ENCODE results near the gene RPL27A.
A peak's percentile ranks its signal among the peaks of the same experiment; 100 is the strongest.

The RPL27A gene

DNA sequence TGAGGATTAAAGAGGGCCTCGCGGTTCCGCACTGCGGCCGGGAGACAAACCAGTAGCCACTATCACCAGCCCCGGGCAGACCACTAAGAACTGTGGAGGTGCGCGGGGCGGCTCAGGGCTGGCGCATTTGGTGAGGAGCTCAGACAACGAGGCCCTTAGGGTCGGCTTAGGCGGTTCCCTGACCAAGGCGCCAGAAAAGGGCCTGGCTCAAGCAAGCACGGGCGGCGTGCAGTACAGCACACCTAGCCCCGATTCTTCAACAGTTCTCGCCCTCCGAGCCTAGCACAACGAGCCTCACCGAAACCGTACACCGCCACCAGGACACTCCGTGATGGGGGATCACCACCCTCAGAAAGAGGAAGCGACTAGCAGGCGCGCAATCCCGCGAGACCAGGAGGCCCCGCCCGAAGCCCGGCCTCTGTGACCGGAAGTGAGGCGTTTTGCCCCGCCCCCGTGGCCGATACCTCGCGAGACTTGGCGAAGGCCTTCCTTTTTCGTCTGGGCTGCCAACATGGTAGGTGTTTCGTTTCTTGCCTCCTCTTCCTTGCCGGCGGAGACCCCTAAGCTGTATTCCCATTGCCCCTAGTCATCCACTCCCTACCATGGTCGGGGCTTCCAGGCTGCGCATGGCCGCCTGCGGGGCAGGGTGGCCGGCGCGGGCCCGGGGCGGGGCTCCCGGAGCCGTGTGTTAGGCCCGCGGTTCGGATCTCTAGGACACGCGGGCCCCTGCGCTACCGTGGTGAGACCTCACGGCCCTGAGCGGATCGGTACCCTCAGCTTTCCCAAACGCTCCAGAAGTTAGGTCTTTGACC is at the start of gene RPL27A, which contains the start of gene TRIM66:
TSS of gene RPL27A (plus strand) at position 490 of the 812 bp plus-strand sequence. CDS start at position 512, 22 bp downstream.
TSS of gene TRIM66 (minus strand) at position 363 of the 812 bp plus-strand sequence. CDS start 10,391 bp downstream, outside the sequence.
- Histone ChIP-seq H3K4me3 (peak within 1 kb of the TSS; percentile 83 to 100 (median 92)), H3K4me1 (peaks cover 39 to 46% (median 45%) of the 10 kb centered on the region in 10 experiments), H3K4me2 (peak within 1 kb of the TSS; percentile 92 to 99 (median 96)), H3K9ac (peak within 1 kb of the TSS; percentile 97 to 100 (median 99)), H3K36me3 (peaks cover 40 to 58% (median 43%) of the 10 kb centered on the region in 11 experiments), H4K20me1 (peaks cover 22 to 44% (median 39%) of the 10 kb centered on the region in 11 experiments; a peak in 20 of 22 replicates), H3K9me3 (replicated peaks in 1 of 11) (no peaks in the 10 kb centered on the region), H3K27me3 (no peaks in the 10 kb centered on the region), H3K27ac (peak within 1 kb of the TSS; percentile 97 to 100 (median 99))
- TF ChIP-seq Cebpa-rat (IDR thresholded peaks at IDR 0.05) = no peak

DNA sequence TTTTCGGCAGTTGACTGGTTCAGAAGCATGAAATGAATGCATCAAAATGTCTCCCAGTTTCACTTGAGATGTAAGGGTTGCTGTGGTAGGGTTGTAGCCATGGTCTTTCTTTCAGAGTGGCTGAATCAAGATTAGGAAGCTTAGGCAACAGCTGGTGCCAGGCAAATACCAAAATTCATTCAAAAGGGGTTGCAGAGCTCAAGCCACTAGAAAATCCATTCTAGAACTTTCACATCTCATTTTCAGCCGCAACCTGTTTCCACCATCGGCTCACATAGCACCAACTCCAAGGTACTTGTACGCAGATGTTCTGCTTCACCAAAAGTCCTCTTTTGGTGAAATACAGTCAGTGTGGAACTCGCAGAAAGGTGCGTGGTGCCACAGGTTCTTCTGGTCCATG is 48.1 kb upstream of the RPL27A start:
- peaks cover 7 to 16% (median 10%) of the 10 kb centered on the region in 11 experiments; a peak in 14 of 22 replicates for H3K9me3 ChIP-seq (replicated peaks in 1 of 11)
- TF ChIP-seq Cebpa-rat (IDR thresholded peaks at IDR 0.05) = no peak
- H4K20me1 ChIP-seq = no peaks in the 10 kb centered on the region
- no peaks in the 10 kb centered on the region for H3K4me1 ChIP-seq
- peaks cover 0 to 68% (median 26%) of the 10 kb centered on the region in 11 experiments; a peak in 14 of 22 replicates for H3K36me3 ChIP-seq
- H3K4me2 ChIP-seq = no peak overlapping the region
- no peak overlapping the region for H3K4me3 ChIP-seq
- H3K27ac ChIP-seq = no peak overlapping the region
- no peaks in the 10 kb centered on the region for H3K27me3 ChIP-seq
- H3K9ac ChIP-seq = no peak overlapping the region

DNA sequence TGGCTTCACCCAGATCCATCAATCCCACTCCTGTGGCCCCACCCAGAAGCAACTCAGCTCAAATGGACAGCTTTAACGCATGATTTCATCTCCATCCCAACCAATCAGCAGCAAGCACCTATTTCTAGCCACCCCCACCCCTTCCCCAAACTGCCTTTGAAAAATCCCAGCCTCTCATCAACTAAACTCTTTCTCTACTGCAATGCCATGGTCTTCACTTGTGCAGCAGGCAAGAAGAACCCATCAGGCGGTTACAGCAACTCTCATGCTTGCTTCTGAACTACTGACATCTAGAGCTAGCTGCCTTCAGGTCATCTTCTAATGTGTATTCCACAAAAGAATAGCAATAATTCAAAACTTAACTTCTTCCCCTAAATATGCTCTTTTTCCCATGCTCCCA is 46.5 kb upstream of the RPL27A start:
- Histone ChIP-seq H3K4me3 (no peak overlapping the region), H3K4me2 (no peak overlapping the region), H3K27me3 (no peaks in the 10 kb centered on the region), H3K4me1 (no peaks in the 10 kb centered on the region), H3K36me3 (peaks cover 0 to 79% (median 26%) of the 10 kb centered on the region in 11 experiments; a peak in 14 of 22 replicates), H3K9ac (no peak overlapping the region), H3K27ac (no peak overlapping the region), H4K20me1 (no peaks in the 10 kb centered on the region; a peak in 1 of 22 replicates), H3K9me3 (replicated peaks in 1 of 11) (peaks cover 7 to 16% (median 10%) of the 10 kb centered on the region in 11 experiments; a peak in 14 of 22 replicates)
- TF ChIP-seq Cebpa-rat (IDR thresholded peaks at IDR 0.05) = no peak

DNA sequence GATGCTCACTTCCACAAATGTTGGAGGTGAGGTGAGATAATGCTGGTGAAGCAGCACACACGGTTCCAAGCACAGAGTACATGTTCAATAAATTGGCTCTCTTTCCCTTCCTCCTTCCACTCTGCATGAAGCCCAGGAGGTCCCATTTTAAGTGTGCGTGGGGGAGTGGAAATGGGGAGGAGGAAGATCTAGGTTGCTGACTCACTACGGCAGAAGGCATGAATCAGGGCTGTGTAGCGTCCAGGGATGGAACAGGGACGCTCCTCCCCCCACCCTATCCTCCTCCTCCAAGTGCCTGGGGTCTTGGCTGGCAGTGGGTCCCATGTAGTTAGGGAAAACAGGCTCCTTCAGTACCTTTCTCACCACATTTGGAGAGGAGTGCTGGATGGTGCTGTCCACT is 44.3 kb upstream of the RPL27A start:
- Histone ChIP-seq H3K36me3 (peaks cover 0 to 88% (median 26%) of the 10 kb centered on the region in 11 experiments; a peak in 14 of 22 replicates), H3K27me3 (no peaks in the 10 kb centered on the region), H4K20me1 (no peaks in the 10 kb centered on the region; a peak in 1 of 22 replicates), H3K9me3 (replicated peaks in 1 of 11) (peaks cover 7 to 16% (median 10%) of the 10 kb centered on the region in 11 experiments; a peak in 14 of 22 replicates), H3K27ac (no peak overlapping the region), H3K9ac (no peak overlapping the region), H3K4me2 (no peak overlapping the region), H3K4me3 (no peak overlapping the region), H3K4me1 (peaks cover 0 to 7% (median 0%) of the 10 kb centered on the region in 10 experiments; a peak in 2 of 20 replicates)
- no peak for TF ChIP-seq Cebpa-rat (IDR thresholded peaks at IDR 0.05)

DNA sequence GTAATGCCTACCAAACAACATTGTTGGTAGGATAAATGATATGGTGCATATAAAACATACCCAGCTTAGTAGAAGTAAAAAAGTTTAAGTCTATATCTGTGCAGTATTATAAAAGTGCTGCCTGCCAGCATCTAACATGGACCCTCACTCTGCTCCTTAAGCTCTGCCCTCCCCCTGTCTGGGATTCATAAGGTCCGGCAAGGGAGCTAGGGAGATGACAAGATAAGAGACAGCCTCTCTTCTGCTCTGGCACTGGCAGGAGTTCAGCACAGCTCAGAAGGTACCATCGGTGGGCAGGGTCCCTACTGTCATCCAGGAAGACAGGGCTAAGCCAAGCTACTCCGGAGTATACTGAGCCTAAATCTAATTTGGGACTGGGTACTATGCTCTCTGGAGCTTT is 42.9 kb upstream of the RPL27A start:
- no peak overlapping the region for H3K4me3 ChIP-seq
- no peaks in the 10 kb centered on the region; a peak in 1 of 22 replicates for H4K20me1 ChIP-seq
- peaks cover 0 to 87% (median 22%) of the 10 kb centered on the region in 11 experiments; a peak in 15 of 22 replicates for H3K36me3 ChIP-seq
- peaks cover 7 to 16% (median 10%) of the 10 kb centered on the region in 11 experiments; a peak in 14 of 22 replicates for H3K9me3 ChIP-seq (replicated peaks in 1 of 11)
- no peak overlapping the region for H3K9ac ChIP-seq
- H3K4me1 ChIP-seq = peaks cover 0 to 7% (median 0%) of the 10 kb centered on the region in 10 experiments; a peak in 2 of 20 replicates
- H3K4me2 ChIP-seq = no peak overlapping the region
- H3K27ac ChIP-seq = no peak overlapping the region
- no peak for TF ChIP-seq Cebpa-rat (IDR thresholded peaks at IDR 0.05)
- H3K27me3 ChIP-seq = no peaks in the 10 kb centered on the region

DNA sequence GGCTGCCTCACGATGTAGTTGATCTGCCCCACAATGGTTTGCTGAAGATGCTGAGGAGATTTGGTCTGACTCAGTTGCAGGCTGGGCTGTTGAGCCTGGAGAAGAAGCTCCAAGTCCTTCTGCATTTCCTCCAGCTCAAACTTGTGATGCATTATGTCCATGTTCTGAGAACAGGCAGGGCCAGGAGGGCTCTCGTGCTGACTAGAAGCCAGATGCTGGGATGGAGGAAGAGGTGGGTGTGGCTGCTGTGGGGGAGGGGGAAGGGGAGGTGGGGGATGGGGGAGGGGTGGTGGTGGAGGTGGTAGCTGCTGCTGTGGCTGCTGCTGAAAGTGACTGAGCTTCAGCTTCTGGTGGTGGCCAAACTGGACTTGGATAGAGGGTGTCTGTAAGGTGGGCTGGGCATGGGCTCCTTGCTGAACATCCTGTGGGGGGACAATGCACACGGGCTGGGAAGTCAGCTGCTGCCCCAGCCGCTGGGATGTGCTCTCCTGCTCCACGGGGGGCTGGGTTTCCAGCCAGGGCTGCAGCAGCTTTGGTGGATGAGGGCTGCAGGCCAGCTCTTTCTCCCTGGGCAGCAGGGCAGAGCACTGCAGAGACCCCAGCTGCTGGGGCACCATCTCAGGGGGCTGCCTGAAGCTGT is 42.2 kb upstream of the RPL27A start:
- no peak overlapping the region for H3K9ac ChIP-seq

DNA sequence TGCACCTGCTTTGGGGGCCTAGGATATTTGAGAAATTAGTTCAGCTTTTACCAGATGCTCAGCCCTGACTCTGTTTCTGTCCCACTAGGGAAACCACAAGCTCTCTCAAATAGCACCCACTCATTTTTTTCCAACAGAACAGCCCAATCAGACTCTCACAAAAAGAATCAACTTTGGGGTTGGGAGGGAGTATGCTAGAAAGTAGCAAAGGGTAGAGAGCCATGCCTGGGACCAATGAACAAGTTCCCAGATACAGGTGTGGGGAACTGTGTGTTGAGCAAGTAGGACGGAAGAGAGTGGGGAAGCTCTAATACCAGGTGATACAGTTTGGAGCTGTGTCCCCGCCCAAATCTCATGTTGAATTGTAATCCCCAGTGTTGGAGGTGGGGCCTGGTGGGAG is 41.3 kb upstream of the RPL27A start:
- no peak overlapping the region for H3K9ac ChIP-seq
- H3K4me1 ChIP-seq = peaks cover 0 to 7% (median 0%) of the 10 kb centered on the region in 10 experiments; a peak in 2 of 20 replicates
- H3K36me3 ChIP-seq = peaks cover 0 to 87% (median 22%) of the 10 kb centered on the region in 11 experiments; a peak in 19 of 22 replicates
- TF ChIP-seq Cebpa-rat (IDR thresholded peaks at IDR 0.05) = no peak
- no peaks in the 10 kb centered on the region; a peak in 1 of 22 replicates for H4K20me1 ChIP-seq
- peaks cover 0 to 6% (median 4%) of the 10 kb centered on the region in 11 experiments; a peak in 12 of 22 replicates for H3K9me3 ChIP-seq (replicated peaks in 1 of 11)
- H3K4me3 ChIP-seq = no peak overlapping the region
- no peak overlapping the region for H3K27ac ChIP-seq
- peak overlapping the region in 1 of 11 experiments; percentile 21; a peak in 1 of 22 replicates for H3K4me2 ChIP-seq
- H3K27me3 ChIP-seq = no peaks in the 10 kb centered on the region

More for the DNA sequence above, 42.2 kb upstream of the RPL27A start:
- peaks cover 0 to 7% (median 0%) of the 10 kb centered on the region in 10 experiments; a peak in 2 of 20 replicates for H3K4me1 ChIP-seq
- H3K4me2 ChIP-seq = no peak overlapping the region
- peaks cover 7 to 15% (median 10%) of the 10 kb centered on the region in 11 experiments; a peak in 14 of 22 replicates for H3K9me3 ChIP-seq (replicated peaks in 1 of 11)
- H4K20me1 ChIP-seq = no peaks in the 10 kb centered on the region; a peak in 1 of 22 replicates
- peaks cover 0 to 87% (median 22%) of the 10 kb centered on the region in 11 experiments; a peak in 15 of 22 replicates for H3K36me3 ChIP-seq
- no peaks in the 10 kb centered on the region for H3K27me3 ChIP-seq
- H3K4me3 ChIP-seq = no peak overlapping the region
- no peak for TF ChIP-seq Cebpa-rat (IDR thresholded peaks at IDR 0.05)
- no peak overlapping the region for H3K27ac ChIP-seq

DNA sequence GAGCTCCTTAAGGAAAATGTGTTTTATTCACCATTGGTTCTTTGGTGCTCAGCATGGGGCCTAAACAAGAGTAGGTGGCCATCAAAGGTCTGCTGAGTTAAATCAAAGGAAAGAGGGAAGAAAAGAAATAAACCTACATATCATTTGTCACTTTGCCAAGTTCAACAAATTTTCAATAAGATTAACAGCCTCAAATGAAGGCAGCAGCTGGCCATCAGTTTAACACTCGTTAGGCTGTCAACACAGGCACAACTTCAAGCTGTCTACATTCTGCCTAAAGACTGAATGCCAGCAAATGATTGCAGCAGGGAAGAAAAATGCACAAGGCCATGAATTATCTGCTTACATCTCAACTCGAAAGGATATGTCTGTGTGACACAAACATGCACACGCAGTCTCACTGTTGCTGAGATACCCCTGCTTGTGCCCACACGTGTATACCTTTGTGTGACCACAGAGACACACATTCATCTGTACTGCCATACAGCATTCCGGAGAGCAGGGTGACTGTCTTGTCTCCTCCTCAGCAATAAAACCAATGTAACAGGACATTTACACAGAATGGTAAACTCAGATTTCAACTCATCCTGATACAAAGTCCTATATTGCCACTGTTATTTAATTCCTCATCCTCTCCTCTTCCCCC is 40.3 kb upstream of the RPL27A start:
- Histone ChIP-seq H3K4me3 (no peak overlapping the region), H4K20me1 (no peaks in the 10 kb centered on the region; a peak in 1 of 22 replicates), H3K27me3 (no peaks in the 10 kb centered on the region), H3K4me1 (peaks cover 0 to 7% (median 0%) of the 10 kb centered on the region in 10 experiments; a peak in 2 of 20 replicates), H3K36me3 (peaks cover 0 to 82% (median 18%) of the 10 kb centered on the region in 11 experiments; a peak in 17 of 22 replicates), H3K4me2 (no peak overlapping the region), H3K27ac (no peak overlapping the region), H3K9ac (no peak overlapping the region), H3K9me3 (replicated peaks in 1 of 11) (no peaks in the 10 kb centered on the region)
- no peak for TF ChIP-seq Cebpa-rat (IDR thresholded peaks at IDR 0.05)

Data from BLaER1 treated with 17β-estradiol and CSF1 and Interleukin-3, amounts not matched to agents 10 nM and 100 nM (cell line).